Endometrium (tissue), 2 donors: ENCODE data around the gene DYNLT3.

Experiments used
- FAIRE-seq: peaks from 2 replicates; lab custom pipeline; 2012; peaks lifted over from hg19 to GRCh38; lab: Jason Lieb, UNC
- donor health status: control.
- donor health status: control.

Gene DYNLT3, protein sequence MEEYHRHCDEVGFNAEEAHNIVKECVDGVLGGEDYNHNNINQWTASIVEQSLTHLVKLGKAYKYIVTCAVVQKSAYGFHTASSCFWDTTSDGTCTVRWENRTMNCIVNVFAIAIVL

DNA sequence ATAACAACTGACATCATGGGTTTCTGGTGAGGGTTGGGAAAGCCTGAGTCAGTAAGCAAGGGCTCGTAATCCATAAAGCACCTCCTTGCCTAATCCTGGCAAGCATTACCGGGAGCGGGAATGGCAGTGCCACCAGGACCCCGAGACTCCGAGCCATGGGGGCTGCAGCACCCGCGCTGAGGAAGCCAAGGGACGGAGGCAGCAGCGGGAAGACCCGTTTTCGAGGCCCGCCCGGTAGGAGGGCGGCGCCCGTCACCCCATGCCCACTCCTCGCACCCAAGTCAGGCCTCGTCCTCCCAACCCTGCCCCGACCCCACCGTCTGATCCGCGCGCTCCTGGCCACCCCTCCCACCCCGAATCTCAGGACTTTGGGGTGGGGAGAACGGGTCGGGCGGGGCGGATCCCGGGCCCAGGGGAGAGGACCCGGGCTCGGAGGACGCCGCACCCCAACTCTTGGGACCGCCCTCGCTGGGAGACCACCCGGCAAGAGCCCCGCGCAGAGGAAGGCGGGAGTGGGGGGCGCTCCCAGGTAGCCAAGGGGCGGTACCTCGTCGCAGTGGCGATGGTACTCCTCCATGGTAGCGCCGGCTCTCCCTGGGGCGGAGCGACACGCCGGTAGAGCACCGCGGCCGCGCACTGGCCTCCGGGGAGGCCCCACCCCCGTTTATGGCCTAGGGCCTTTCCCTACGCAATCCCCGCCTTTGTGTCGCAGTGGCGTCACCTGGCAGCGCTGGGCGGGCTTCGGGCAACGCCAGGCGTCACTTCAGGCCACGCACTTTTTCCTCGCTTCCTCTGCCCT, at the start of gene DYNLT3:
Gene DYNLT3, minus strand, starts transcription at position 638 of the 799 bp plus-strand sequence. Its CDS starts 61 bp downstream, at position 577.
- peak; percentile 8 for FAIRE-seq

DNA sequence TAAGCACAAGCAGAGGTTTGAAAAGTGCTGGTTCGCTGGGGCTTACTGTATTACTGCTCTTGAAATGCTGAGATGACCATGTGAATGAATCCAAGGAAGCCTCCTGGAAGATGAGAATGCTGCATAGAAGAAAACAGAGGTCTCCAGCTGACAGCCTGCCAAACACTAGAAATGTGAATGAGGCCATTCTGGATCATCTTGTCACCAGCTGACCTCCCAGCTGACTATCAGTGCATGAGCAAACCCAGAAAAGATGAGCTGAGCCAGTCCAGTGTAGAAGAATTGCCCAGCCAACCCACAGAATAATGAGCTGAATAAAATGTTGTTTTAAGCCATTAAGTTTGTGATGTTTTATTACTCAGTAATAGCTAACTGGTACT, 49.1 kb upstream of the DYNLT3 start:
- no peak for FAIRE-seq

DNA sequence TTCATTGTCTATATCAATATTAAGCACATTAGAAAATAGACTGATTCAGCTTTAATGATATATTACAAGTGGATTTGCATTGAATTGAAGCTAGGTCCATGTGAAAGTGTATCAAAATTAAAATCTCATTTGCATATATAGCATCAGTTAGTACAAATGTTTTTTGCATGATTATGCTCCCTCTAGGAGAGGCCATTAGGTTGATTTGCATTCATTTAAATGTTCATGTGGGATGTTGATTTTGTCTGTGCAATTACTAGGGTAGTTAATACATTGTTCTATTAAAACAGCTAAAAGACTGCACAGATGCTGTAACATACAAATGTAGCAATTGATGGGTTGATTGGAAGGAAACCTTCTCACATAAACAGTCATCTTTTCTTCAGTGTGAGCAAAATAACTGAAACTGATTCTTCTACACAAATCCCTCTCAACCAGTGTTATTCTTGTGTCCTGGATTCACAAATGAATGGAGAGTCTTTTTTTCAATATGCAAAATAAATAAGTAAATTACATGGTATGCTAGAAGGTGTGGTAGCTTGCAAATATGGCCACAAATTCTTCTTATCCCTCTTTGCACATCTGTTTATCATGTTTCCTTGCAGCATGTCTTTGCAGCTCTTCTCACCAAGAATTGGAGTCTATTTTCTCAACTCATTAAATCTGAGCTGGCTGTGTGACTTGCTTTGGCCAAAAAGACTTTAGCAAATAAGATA, 48.6 kb upstream of the DYNLT3 start:
- no peak for FAIRE-seq

DNA sequence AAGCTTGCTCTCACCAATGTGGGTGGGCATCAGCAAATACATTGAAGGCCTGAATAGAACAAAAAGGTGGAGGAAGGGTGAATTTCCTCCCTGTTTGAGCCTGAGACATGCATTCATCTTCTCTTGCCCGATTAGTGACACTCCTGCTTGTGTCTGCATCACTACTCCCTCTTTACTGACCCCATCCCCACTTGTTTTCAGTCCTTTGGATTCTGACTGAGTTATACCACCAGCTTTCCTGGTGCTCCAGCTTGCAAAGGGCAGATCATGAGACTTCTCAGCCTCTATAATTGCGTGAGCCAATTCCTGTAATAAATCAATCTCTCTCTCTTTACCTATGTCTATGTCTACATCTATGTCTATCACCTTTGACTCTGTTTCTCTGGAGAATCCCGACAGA, 47.4 kb upstream of the DYNLT3 start:
- FAIRE-seq = no peak

DNA sequence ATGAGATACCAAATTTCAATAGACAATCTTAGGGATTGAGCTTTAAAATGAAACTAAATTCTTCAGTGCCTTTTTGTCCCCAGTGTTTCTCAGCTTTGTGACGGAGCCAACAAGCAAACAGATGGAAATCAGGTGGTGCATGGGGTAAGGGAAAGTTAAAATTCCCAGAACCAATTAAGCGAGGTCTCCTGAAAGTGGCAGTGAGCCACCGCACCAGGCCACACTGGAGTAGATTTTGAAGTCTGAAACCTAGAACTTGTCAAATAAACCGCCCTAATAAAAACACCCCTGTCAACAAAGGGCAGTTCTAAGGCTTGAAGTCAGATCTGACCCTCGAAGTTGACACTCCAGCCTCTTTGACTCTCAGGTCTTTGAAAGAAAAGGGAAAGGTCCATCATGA, 40.6 kb upstream of the DYNLT3 start:
- FAIRE-seq = no peak

DNA sequence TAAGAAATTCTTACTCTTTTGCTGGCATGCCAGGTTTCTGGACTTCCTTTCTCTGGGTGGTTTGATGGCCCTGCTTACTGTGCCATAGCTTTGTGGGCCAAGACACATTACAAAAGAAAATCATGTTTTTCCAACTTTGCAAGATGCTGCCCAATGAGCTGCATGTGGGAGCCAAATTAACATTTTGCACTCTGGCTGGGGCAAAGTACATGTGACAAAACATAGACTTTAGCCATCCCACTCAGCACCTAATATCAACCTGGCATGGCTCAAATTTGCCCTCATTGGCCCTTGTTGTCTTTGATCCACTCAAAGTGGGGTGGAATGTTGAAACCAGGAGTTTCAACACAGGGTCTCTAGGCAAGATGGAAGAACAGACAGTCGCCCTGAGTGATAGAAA, 40.0 kb upstream of the DYNLT3 start:
- no peak for FAIRE-seq

DNA sequence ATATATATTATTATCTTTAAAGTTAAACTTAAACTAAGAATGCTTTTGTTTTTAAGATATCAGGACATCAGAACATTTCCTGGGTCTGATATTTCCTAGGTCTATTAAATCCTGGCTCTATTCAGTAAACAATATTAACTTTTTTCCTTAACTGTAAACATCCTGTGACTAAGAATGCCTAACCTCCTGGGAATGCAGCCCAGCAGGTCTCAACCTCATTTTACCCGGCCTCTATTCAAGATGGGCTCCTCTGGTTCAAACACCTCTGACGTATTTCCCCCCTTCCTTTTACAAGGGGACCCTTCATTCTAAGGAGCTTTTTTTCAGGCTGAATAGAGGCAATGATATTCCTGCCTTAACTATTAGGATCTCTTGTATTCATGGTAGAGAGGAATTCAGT, 35.8 kb upstream of the DYNLT3 start:
- no peak for FAIRE-seq

DNA sequence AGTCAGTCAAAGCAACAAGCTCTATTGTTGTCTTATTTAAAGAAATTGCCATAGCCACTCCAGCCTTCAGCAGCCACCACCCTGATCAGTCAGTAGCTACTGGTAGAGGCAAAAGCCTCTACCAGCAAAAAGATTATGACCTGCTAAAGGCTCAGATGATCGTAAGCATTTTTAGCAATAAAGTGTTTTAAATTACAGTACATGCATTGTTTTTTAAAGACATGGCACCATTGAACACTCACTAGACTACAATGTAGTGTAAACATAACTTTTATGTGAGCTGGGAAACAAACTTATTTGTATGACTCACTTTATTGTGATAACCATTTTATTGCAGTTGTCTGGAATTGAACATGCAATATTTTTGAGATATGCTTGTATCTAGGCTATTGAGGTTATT, 32.3 kb upstream of the DYNLT3 start:
- FAIRE-seq = no peak

DNA sequence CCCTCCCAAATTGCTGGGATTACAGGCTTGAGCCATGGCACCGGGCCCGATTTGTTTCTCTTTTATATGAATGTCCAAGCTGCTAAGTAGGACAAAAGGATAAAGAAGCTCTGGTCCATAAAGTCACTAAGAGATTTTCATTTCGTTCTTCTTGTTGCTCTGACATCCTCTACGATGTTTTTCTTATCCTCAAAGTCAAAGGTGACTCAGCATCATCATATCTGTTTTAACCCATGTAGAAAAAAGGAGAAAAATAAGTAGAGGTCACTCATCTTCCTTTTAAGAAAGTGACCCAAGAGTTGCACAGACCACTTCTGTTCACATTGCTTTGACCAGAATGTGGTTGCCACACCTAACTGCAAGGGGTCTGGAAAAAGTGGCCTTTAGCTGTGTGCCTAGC, 29.3 kb upstream of the DYNLT3 start:
- FAIRE-seq = no peak

DNA sequence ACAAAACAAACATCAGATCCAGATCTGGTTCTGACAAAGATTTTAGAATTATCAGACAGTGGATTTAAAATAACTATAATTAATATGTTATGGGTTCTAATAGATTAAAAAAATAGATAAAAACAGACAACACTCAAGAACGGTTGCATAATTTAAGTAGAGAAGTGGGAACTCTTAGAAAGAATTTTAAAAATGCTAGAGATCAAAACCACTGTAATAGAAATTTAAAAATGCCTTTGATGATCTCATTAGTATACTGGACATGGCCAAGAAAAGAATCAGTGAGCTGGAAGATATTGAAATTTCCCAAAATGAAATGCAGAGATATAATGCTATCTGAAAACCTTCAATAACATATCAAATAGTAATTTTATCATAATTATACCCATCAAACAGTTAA, 28.3 kb upstream of the DYNLT3 start:
- FAIRE-seq = no peak

DNA sequence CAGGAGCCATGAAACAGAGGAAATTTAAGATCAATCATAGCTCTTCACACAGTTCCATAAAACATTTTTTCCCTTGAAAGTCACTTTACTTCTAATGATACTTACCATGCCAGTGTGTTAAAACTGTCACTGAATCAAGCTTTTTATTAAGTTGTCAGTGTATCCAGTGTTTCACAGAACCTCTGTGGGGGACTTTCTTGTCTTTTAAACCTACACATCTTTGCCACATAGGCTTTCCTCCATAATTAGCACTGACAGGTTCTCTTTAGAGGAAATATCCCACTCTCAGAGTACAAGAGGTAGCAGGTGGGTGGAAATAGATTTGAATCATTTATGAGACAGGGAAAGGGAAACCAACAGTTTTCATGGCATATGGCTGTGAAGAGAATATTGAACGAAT, 25.8 kb upstream of the DYNLT3 start:
- FAIRE-seq = no peak

DNA sequence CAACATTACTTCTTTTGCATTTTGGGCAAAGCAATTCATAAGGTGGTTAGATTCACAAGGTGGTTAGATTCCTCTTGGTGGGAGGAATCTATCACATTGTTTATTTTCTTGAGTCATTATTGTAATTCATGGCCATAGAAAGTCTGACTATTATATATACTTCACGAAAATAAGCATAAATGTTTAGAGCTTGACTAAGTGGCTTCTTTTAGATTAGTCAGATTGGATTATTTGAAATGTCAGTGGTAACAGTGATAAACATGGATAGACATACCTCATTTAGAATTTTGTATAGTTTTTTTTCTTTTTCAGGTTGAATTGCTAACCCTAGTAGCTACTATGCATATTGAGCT, 24.9 kb upstream of the DYNLT3 start:
- FAIRE-seq = no peak

DNA sequence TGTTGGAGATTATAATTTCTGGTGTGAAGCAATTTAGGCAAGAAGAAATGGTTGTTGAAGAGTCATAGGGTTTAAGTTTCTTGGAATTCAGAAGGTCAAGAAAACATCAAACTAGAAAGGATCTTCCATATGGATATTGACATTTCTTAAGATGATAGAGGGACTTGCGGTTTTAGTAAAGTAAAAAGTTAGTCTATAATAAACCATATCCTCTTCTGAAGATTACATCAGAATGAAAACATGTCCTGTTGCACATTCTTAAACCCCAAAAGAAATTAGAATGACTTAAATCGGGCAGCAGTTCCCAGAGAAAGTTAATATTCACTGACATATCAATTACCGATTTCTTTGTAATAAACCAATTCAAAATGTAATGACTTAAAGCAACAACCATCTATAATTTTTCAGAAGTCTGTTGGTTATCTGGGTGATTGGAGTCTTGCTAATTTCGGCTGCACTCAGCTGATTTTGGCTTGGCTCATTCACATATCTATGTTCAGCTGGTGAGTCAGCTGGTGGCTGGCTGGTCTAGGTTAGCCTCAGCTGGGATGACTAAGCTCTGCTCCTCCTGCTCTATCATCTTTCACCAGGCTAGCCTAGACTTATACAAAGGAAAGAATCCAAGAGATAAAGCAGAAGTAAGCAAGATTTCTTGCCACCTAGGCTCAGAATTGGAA, 24.4 kb upstream of the DYNLT3 start:
- FAIRE-seq = no peak

DNA sequence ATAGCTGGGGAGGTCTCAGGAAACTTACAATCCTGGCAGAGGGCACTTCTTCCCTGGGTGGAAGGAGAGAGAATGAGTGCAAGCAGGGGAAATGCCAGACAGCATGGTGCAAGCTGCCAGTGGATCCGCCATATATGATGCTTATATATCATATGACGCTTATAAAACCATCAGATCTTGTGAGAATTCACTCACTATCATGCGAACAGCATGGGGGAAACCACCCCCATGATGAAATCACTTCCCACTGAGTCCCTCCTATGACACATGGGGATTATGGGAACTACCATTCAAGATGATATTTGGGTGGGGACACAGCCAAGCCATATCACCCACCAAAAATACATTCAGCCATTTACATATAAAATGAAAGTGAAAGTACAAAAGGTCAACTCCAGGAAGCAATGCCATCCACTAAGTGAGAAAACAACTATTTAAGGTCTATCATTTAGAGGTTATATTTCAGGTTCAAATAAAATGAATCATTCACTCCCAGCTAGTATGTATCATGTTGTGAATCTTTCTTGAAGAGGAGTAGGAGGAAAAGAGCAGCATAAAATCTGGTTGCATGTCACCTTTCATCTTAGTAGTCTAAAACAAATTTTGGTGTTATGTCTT, 20.3 kb upstream of the DYNLT3 start:
- no peak for FAIRE-seq

DNA sequence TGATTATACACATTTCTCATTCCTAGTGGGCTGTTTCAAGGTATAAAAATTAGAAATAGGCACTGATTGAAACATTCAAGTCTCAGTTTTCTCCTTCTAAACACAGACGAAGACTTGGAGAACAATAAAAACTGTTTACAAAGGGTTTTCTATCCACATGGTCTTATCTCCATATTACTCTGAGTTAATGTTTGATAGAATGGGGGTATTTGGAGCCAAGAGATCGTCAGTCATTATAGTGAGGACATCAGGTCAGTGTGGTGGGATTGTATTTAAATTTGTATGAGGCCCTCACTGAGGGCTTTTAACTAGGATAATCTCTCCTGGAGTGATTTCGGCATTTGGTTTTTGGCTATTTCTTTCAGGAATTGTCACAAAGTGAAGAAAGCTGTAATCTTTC, 16.4 kb upstream of the DYNLT3 start:
- no peak for FAIRE-seq

DNA sequence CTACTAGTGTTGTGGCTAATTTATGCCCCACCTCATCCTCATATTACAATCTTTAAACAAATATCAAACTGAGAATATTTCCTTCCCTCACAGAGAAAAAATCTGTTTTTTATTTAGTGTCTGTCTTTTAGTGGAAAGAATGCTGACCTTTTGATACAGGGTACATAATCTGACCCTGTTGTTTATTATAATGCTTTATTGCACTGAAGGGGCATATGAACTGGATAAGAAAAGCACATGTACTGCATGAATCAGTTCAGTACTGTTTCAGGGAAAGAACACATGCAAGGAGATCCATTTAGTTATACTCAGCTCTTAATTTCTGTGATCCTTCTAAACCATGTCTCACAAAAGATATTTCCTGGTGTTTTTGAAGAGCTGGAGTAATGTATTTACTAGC, 15.5 kb upstream of the DYNLT3 start:
- FAIRE-seq = no peak

DNA sequence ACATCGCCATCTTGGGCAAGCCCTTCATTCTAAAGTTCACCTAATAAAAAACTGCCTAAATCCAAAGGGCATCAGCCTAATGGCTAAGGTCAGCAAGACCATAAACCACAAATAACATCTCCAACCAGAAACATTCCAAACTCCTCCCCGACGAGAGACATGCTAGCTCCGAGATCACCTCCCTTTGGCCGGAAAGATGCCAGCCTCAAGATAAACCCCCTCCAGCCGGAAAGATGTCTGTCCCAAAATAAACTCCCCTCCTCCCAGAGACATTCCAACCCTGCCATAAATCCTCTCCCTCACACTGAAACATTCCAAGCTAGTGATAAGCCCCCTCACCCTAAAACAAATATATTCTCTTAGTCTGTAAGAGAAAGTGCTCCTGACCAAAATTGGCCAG, 13.3 kb upstream of the DYNLT3 start:
- no peak for FAIRE-seq

DNA sequence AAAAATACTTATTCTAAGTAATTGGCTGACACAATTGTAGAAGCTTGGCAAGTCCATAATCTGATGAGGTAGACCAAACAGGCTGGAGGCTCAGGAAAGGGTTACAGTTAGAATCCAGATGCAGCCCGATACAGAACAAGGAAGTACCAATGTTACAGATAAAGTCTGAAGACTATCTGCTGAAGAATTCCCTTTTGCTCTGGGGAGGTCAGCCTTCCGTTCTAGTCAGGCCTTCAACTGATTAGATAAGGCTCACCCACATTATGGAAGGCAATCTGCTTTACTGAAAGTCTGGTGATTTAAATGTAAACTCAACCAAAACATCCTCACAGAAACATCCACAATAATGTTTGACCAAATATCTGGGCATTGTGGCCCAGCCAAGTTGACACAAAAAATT, 7.4 kb upstream of the DYNLT3 start:
- FAIRE-seq = no peak

DNA sequence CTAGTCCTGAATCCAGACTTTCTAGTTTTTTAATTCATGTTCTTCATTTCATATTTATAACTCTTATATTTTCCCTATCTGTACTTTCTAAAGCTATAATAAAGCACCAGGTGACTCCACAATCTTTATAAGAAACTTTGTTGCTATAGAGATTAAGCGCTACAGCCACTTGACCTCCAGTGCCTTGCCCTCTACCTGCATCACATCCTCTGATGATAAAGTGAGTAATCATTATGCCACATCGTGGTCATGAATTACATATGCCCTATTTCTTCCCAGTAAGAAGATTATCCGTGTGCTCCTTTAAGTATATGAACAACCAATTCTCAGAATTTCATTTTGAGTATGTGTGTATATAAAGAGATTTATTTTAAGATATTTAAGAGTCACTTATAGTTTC, 6.8 kb upstream of the DYNLT3 start:
- FAIRE-seq = no peak

DNA sequence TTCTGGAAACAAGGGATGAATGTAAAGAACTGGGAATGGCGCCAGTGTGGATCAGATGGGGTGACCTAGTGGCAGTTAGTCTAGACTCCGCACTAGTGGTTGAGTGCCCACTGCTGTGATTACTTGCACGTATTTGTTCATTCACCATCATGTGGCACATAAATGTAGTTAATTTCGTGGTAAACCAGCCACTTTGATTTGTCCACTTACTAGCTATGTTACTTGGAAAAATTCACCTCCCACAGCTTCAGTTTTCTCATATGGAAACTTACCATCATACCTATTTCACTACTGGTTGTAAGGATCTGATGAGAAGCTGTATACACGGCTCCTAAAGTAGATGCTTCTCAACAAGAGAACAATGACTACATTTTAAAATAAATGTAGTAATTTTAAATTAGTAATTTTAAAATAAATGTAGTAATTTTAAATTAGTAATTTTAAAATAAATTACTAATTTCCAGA, 394 bp upstream of the DYNLT3 start:
- peak; percentile 70 for FAIRE-seq

DNA sequence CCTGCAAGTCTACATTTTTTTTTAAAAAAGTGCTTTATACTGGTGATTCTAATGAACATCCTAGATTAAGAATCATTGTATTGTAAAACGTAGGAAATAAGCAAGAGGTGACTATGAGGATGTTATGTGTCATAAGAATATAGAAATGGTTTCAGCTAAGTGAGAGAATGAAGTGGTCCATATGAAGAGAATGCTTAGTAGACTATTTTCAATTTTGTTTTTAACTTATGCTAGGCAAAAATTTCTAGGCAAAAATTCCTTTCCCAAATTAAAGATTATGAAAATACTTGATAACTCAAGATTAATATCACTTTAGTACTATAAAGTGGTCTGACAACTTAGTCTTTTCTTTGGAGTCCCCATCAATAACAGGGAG, 825 bp downstream of the DYNLT3 start:
- FAIRE-seq = no peak

DNA sequence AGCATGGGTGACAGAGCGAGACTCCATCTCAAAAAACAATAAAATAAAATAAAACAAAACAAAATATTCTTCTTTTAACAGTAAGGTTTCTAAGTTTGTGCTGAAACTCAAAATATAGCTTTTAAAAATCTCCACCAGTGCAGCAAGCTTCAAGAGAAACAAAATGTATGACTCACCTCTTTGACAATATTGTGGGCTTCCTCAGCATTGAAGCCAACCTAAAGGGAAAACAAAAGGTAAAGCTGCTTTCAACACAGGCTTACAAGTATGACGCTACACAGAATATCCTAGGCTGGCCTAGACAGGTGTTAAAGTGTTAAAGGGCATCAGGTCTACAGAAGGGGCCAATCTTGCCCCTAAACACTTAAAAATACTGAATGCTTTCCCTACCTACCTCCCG, 1.2 kb downstream of the DYNLT3 start:
- FAIRE-seq = no peak

DNA sequence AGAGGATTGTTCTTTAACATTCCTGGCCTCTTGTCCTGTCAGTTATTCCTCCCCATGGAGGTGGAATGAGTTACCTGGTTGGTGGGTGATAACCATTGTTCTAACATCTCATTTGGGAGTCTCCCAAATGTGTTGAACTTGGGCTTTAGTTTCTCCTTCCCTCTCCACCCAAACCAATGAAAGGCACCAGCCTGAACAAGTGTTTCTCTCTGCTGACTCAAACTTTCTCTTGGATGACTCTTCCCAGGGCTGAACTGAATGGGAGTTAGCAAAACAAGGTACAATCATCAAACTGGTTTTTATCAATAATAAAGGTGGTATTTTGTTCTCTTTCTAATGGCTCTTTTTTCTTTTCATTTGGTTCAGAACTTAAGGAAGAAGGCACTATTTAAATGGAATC, 2.7 kb downstream of the DYNLT3 start:
- FAIRE-seq = no peak
